K562 (cell line): ENCODE data around the gene COL1A1. TPM values are rescaled to one million over a fixed set of nuclear protein-coding genes. Genes with fewer than 3 reads are reported as not detected.
A peak's percentile ranks its signal among the peaks of the same experiment; 100 is the strongest.

Experiments used
- ATAC-seq: fragments of 200-7000 bp; cut with Tn5 transposase; 3 replicates; pipeline ENCODE4 v1.9.1; 2020; ENCODE audit warnings: moderate library complexity
- BruUV-seq: library from RNA; stranded (reverse); fragments of 400-500 nt; replicated peaks from 2 replicates; lab custom pipeline; 2021; lab: Mats Ljungman, UMichigan
- CTCF ChIA-PET: fragments of 300-600 bp; formaldehyde crosslinking; extraction: SDS; loops from one replicate; lab custom pipeline; 2021; ENCODE audit warnings: low intra/inter-chr PET ratio; lab: Yijun Ruan, JAX
- POLR2A ChIA-PET: fragments of 300-600, 350-650 bp; sonication (Branson Sonifier 250); formaldehyde crosslinking; extraction: SDS; loops from one replicate; lab custom pipeline; 2021; ENCODE audit warnings: antibody characterized with exemption, inconsistent platforms; lab: Yijun Ruan, JAX
- DNase-seq, 4 experiments: peaks; one replicate each; pipeline versions ENCODE4 v3.0.0 to v3.0.0-alpha.2; 2011 to 2018; ENCODE audit warnings: low spot score in 3 of 4, mixed read lengths in 3 of 4; ENCODE audit errors: extremely low read depth in 1 of 4
- FAIRE-seq: peaks from 2 replicates; lab custom pipeline; 2011; peaks lifted over from hg19 to GRCh38; lab: Jason Lieb, UNC
- H2AFZ ChIP-seq: 2 replicates; pipeline ENCODE4 v1.6.0; 2011; ENCODE audit warnings: low read depth, low read length, control low read depth, inconsistent platforms
- H3K27ac ChIP-seq: fragments of 200-600 bp; 3 replicates; pipeline ENCODE4 v1.8.0; 2011; ENCODE audit warnings: low read depth, mild to moderate bottlenecking, control low read depth, inconsistent platforms, low read length, moderate library complexity, mixed read lengths; ENCODE audit errors: extremely low read depth
- H3K27me3 ChIP-seq, 2 experiments: fragments of 300-600 bp in 1 of 2; 2 replicates in 1 of 2; 3 replicates in 1 of 2; pipeline versions ENCODE4 v1.6.0 to v1.8.0; 2011; ENCODE audit warnings: inconsistent platforms in 2 of 2, low read length in 2 of 2, mild to moderate bottlenecking in 1 of 2, mixed read lengths in 1 of 2, moderate library complexity in 1 of 2; ENCODE audit not compliant: control insufficient read depth in 2 of 2, insufficient read depth in 2 of 2
- H3K36me3 ChIP-seq: fragments of 300-600 bp; 3 replicates; pipeline ENCODE4 v1.8.0; 2011; ENCODE audit warnings: mild to moderate bottlenecking, low read length, inconsistent platforms; ENCODE audit not compliant: control insufficient read depth, insufficient read depth
- H3K4me1 ChIP-seq, 2 experiments: fragments of 200-600 bp in 1 of 2; replicated peaks in 1 of 2; 2 replicates in 1 of 2; 3 replicates in 1 of 2; pipeline versions ENCODE4 v1.5.1 to v1.8.0; 2011; ENCODE audit warnings: inconsistent platforms in 2 of 2, low read length in 2 of 2, mild to moderate bottlenecking in 1 of 2, mixed read lengths in 1 of 2, moderate library complexity in 1 of 2; ENCODE audit not compliant: control insufficient read depth in 2 of 2, insufficient read depth in 2 of 2
- H3K4me2 ChIP-seq: 2 replicates; pipeline ENCODE4 v1.6.1; 2011; ENCODE audit warnings: low read length, control low read depth, inconsistent platforms, mixed read lengths; ENCODE audit not compliant: insufficient read depth
- H3K4me3 ChIP-seq: fragments of 200-600 bp; sonication (generic), shearing (Covaris generic); 2 replicates; pipeline ENCODE4 v1.5.1; 2016; ENCODE audit warnings: control low read depth, inconsistent platforms
- H3K79me2 ChIP-seq: fragments of 200-600 bp; 3 replicates; pipeline ENCODE4 v1.8.0; 2011; ENCODE audit warnings: low read length, inconsistent platforms; ENCODE audit not compliant: control insufficient read depth, insufficient read depth
- H3K9ac ChIP-seq, 2 experiments: 2 replicates each; pipeline versions ENCODE4 v1.6.0 to v1.6.1; 2011; ENCODE audit warnings: low read depth in 2 of 2, low read length in 2 of 2, control low read depth in 1 of 2, inconsistent platforms in 1 of 2, mild to moderate bottlenecking in 1 of 2, mixed read lengths in 1 of 2; ENCODE audit not compliant: insufficient read depth in 1 of 2
- H3K9me1 ChIP-seq: one replicate; pipeline ENCODE4 v1.6.0; 2011; ENCODE audit warnings: inconsistent platforms, mild to moderate bottlenecking, low read length, moderate library complexity; ENCODE audit not compliant: control insufficient read depth, insufficient read depth
- H3K9me3 ChIP-seq: replicated peaks from 2 replicates; pipeline ENCODE4 v1.5.1; 2011; ENCODE audit warnings: low read depth, low read length, inconsistent platforms; ENCODE audit not compliant: control insufficient read depth, insufficient read depth
- H4K20me1 ChIP-seq: replicated peaks from 2 replicates; pipeline ENCODE4 v1.6.1; 2011; ENCODE audit warnings: low read length, inconsistent platforms, mixed read lengths; ENCODE audit not compliant: control insufficient read depth, insufficient read depth
- ATF3 ChIP-seq, 2 experiments: fragments of 450-650 bp in 1 of 2; sonication (generic) in 1 of 2; formaldehyde crosslinking in 1 of 2; IDR thresholded peaks in 1 of 2; conservative IDR thresholded peaks in 1 of 2; 2 replicates each; pipeline versions ENCODE4 v1.6.1 to v1.8.1; 2016 to 2023; ENCODE audit warnings: mild to moderate bottlenecking in 2 of 2, moderate library complexity in 2 of 2, inconsistent platforms in 1 of 2, missing genetic modification reagents in 1 of 2
- BHLHE40 ChIP-seq: IDR thresholded peaks from 2 replicates; pipeline ENCODE4 v1.6.1; 2011; ENCODE audit warnings: low read length, improper control_type of control experiment
- CBFA2T3 ChIP-seq: fragments of 450-650 bp; IDR thresholded peaks from 2 replicates; pipeline ENCODE4 v1.6.1; 2017
- E2F5 ChIP-seq: sonication (generic); formaldehyde crosslinking; IDR thresholded peaks from 2 replicates; pipeline ENCODE4 v1.8.0; 2022; ENCODE audit warnings: mild to moderate bottlenecking, missing genetic modification reagents
- EGR1 ChIP-seq: fragments of 450-650 bp; conservative IDR thresholded peaks from 2 replicates; pipeline ENCODE4 v1.6.1; 2017; ENCODE audit warnings: mild to moderate bottlenecking
- GTF2A2 ChIP-seq: IDR thresholded peaks from 2 replicates; pipeline ENCODE4 v1.6.1; 2016; ENCODE audit warnings: mild to moderate bottlenecking, missing genetic modification characterization, missing compliant biosample characterization
- MTA1 ChIP-seq: fragments of 450-650 bp; IDR thresholded peaks from 2 replicates; pipeline ENCODE4 v1.6.1; 2017; ENCODE audit warnings: borderline replicate concordance
- NFIX ChIP-seq: fragments of 250-450 bp; sonication (Bioruptor Pico); IDR thresholded peaks from 2 replicates; pipeline ENCODE4 v1.4.0; 2020; ENCODE audit warnings: low read depth, mild to moderate bottlenecking, moderate library complexity
- NR2C2 ChIP-seq, 2 experiments: fragments of 200-800 bp in 1 of 2; sonication (Bioruptor generic) in 1 of 2; sonication (generic) in 1 of 2; formaldehyde crosslinking in 1 of 2; IDR thresholded peaks; 2 replicates each; pipeline versions ENCODE4 v1.6.1 to v1.8.0; 2016 to 2022; ENCODE audit warnings: mild to moderate bottlenecking in 1 of 2, missing compliant biosample characterization in 1 of 2, missing genetic modification characterization in 1 of 2, missing genetic modification reagents in 1 of 2
- NR2F6 ChIP-seq: fragments of 450-650 bp; formaldehyde crosslinking; IDR thresholded peaks from 2 replicates; pipeline ENCODE4 v1.4.0; 2020; ENCODE audit warnings: mild to moderate bottlenecking
- NR4A1 ChIP-seq, 2 experiments: fragments of 250-450 bp in 1 of 2; fragments of 450-650 bp in 1 of 2; sonication (Bioruptor Pico) in 1 of 2; IDR thresholded peaks; 2 replicates each; pipeline versions ENCODE4 v1.4.0 to v1.6.1; 2016 to 2020; ENCODE audit warnings: mild to moderate bottlenecking in 2 of 2, missing compliant biosample characterization in 1 of 2, missing genetic modification characterization in 1 of 2, moderate library complexity in 1 of 2
- SMARCA4 ChIP-seq: fragments of 450-650 bp; IDR thresholded peaks from 2 replicates; pipeline ENCODE4 v1.6.1; 2016
- TCF15 ChIP-seq: fragments of 250-450 bp; sonication (Bioruptor Pico); IDR thresholded peaks from 2 replicates; pipeline ENCODE4 v1.8.0; 2022; ENCODE audit warnings: moderate library complexity, mild to moderate bottlenecking, inconsistent platforms
- U2AF1 ChIP-seq: fragments of 200-400 bp; formaldehyde crosslinking; optimal IDR thresholded peaks from 2 replicates; pipeline ENCODE3; 2017; ENCODE audit warnings: mild to moderate bottlenecking, low read depth, low read length, moderate library complexity
- XRCC4 ChIP-seq: IDR thresholded peaks from one replicate; pipeline ENCODE4 v1.6.1; 2011; ENCODE audit not compliant: insufficient read depth, insufficient read length; ENCODE audit errors: extremely low read depth
- WGBS: fragments of 100-300 bp; shearing (Covaris generic); methylation state at CpG from one replicate; pipeline ENCODE4 v1.1.6; 2016; ENCODE audit warnings: low coverage, mixed read lengths; ENCODE audit not compliant: insufficient coverage; ENCODE audit errors: missing lambda C conversion rate; 5-methylcytosine and 5-hydroxymethylcytosine counted together
- in situ Hi-C: fragments of 300-500 bp; cut with MboI; formaldehyde crosslinking; loops from 4 replicates; pipeline ENCODE4 v1.15.0; 2018; ENCODE audit warnings: inconsistent platforms, mixed read lengths
- intact Hi-C: fragments of 100-400 bp; cut with micrococcal nuclease; formaldehyde crosslinking; loops from 2 replicates; pipeline ENCODE4 v1.14.2; 2022
- polyA plus RNA-seq, 8 experiments: library from polyadenylated mRNA; depleted of rRNA in 4 of 8; stranded (reverse) in 5 of 8; unstranded in 3 of 8; fragments of >200 nt; fragmentation: Nextera tagmentation in 2 of 8; fragmentation: Illumina TruSeq in 1 of 8; extraction: Ambion mirVana in 2 of 8; extraction: Trizol in 1 of 8; gene quantifications; 2 replicates each; pipeline versions ENCODE4 v1.2.1 to v1.2.3, GENCODE V29; 2011 to 2014; ENCODE audit warnings: inconsistent platforms in 1 of 8, missing spikeins in 1 of 8
- total RNA-seq, 7 experiments: library from RNA; depleted of rRNA in 6 of 7; stranded (reverse); fragments of >200 nt in 6 of 7; fragmentation: Illumina TruSeq in 2 of 7; extraction: Trizol in 2 of 7; gene quantifications; 2 replicates each; pipeline versions ENCODE4 v1.2.1 to v1.2.3, GENCODE V29; 2011 to 2021; ENCODE audit warnings: low replicate concordance in 1 of 7

Gene COL1A1
- total and polyA plus RNA-seq, 9 of the 15 experiments (the other 6 are each of a cell fraction or from before 2014, with no cell fraction given): 0.04 to 3.4 (median 0.18) TPM

- TF ChIP-seq GTF2A2 (tag): no peak
- TF ChIP-seq NFIX: no peak
- no peak for TF ChIP-seq E2F5 (CRISPR knock-in tag)
- TF ChIP-seq, all 486 proteins: peak for 0
Measured at GRCh38 chr17:50211249-50212120, 10.1 kb upstream of the COL1A1 start (continued).

- H3K36me3 ChIP-seq: no peaks in the 10 kb centered on the region
- FAIRE-seq (peak; percentile 37), DNase-seq (peak; percentile 48 to 76 (median 68)), ATAC-seq (no peak)
- H2AFZ ChIP-seq: peak overlapping the region; percentile 71
- 32% methylated on average over 15 of the region's 26 CpGs for WGBS
- H4K20me1 ChIP-seq: no peaks in the 10 kb centered on the region
- H3K4me2 ChIP-seq: peak overlapping the region; percentile 65
- no TSS peak for BruUV-seq
- peak overlapping the region; percentile 29; the same call in 1 of the 3 replicates for H3K27ac ChIP-seq
- H3K9ac ChIP-seq: peak overlapping the region; percentile 39 to 77
- H3K79me2 ChIP-seq: no peaks in the 10 kb centered on the region
- H3K27me3 ChIP-seq: no peaks in the 10 kb centered on the region
- no peaks in the 10 kb centered on the region for H3K9me1 ChIP-seq
- no peak overlapping the region for H3K4me3 ChIP-seq
- in situ Hi-C loops (no loop called here), intact Hi-C loops (no loop called here)
- POLR2A ChIA-PET: interaction anchor here (0.7 to 2.2 kb wide), 5 partner anchors 11 to 151 kb away, joined by 3 to 13 read pairs (median 4); no protein-coding TSS in a partner anchor
- CTCF ChIA-PET: no interaction called here
- H3K4me1 ChIP-seq: peaks cover 59 to 63% of the 10 kb centered on the region in 2 experiments
- no peaks in the 10 kb centered on the region for H3K9me3 ChIP-seq
- TF ChIP-seq CBFA2T3 (peak; percentile 49), NR2C2 (CRISPR knock-in tag; IDR thresholded peaks at IDR 0.05) (no peak), NR2C2 (tag; IDR thresholded peaks at IDR 0.05) (peak; percentile 39), EGR1 (peak; percentile 68), U2AF1 (no peak), XRCC4 (no peak), NR2F6 (CRISPR knock-in tag) (no peak), SMARCA4 (peak; percentile 70), BHLHE40 (peak; percentile 12; the same call in 1 of the 2 replicates), TCF15 (CRISPR knock-in tag) (no peak), MTA1 (no peak), ATF3 (IDR thresholded peaks at IDR 0.05) (peak; percentile 84), ATF3 (CRISPR knock-in tag; conservative IDR thresholded peaks at IDR 0.05) (no peak), NR4A1 (CRISPR knock-in tag; IDR thresholded peaks at IDR 0.05) (no peak), NR4A1 (tag; IDR thresholded peaks at IDR 0.05) (0 out of 2 replicates have a peak, but pooled peaks have one; percentile 23)
Measured at GRCh38 chr17:50210240-50211225, 9.1 kb upstream of the COL1A1 start.
